ENCODE measurements around the gene SDK1.
A peak's percentile ranks its signal among the peaks of the same experiment; 100 is the strongest.
"Not testable (repeated sequence)": the region's sequence is repeated elsewhere in the genome, so short reads cannot be mapped to it uniquely, and the experiment has no call there.

Gene SDK1

DNA sequence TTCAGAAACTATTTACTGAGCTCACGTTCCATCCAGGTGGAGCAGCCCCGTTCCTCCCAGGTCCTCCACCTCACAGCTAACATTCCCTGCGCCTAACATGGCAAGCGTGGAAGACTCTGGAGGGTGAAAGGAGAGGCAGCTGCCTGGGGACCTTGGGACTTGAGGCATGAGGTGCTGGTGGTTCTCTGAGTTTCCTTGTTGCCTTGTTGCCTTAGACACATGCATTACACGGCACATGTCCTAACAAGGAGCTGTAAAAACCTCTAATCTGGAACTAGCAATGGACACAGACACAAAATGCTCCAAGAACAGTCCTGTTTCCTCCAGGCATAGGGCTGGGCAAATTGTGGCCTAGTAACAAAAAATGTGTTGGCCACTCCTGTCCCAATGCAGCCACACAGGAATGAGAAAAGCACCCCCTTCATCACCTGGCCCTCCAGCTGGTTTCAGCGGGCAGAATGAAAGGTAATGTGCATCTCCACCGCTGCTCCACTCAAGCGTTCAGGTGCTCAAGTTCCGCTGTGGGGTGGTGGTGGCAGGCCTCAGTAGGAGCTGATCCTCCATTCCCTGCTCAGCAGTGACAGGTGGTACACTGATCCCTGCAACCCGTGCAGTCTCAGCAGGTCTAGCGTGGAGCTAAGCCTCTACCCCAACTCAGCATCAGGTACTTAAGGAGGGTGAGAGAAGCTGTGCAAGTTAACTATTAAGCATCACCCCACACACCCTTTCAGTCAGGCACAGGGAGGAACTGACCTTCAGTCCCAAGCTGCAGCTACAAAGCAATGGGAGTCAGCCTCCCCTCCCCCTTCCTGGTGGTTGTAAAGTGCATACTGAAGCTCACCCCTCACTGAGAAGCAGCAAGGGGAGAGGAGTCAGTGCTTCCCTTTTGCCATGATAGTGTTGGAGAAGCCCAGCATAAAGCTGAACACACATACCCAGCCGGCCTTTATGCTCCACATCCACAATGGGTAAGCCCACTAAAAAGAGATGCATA is 382.8 kb downstream of the SDK1 start:
- DNase-seq: no peak

DNA sequence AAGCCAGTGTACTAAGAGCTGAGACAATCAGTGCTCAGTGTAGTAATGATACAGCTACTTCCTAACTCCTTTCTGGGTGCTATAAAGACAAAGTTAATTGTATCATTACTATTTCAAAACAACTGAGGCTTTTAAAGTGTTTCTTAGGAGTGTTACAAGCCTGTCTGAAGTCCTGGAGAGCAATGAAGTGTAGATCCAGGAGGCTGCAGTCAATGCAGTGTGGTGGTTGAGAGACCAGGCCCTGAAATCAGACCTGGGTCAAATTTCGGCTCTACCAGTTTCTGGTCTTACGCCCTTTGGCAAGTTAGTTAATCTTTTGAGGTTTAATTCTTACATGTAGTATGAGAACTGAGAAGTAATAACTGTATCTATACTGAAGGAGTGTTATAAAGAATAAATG is 387.0 kb downstream of the SDK1 start:
- DNase-seq: no peak

DNA sequence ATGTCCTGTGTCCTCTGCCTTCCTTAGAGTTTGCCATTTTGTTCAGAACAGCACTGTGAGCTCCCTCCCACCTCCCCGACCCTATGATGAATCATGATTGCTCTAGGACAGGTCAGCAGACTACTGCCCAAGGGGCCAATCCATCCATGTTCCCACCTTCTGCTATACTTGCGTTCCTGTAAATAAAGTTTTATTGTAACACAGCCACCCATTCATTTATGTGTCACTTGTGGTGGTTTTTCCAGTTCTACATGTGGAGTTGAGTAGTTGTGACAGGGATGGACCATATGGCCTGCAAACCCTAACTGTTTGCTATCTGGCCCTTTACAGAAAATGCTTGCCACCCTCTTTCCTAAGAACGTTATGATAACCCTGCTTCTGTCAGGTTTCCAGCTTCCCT is 387.8 kb downstream of the SDK1 start:
- no peak for DNase-seq

DNA sequence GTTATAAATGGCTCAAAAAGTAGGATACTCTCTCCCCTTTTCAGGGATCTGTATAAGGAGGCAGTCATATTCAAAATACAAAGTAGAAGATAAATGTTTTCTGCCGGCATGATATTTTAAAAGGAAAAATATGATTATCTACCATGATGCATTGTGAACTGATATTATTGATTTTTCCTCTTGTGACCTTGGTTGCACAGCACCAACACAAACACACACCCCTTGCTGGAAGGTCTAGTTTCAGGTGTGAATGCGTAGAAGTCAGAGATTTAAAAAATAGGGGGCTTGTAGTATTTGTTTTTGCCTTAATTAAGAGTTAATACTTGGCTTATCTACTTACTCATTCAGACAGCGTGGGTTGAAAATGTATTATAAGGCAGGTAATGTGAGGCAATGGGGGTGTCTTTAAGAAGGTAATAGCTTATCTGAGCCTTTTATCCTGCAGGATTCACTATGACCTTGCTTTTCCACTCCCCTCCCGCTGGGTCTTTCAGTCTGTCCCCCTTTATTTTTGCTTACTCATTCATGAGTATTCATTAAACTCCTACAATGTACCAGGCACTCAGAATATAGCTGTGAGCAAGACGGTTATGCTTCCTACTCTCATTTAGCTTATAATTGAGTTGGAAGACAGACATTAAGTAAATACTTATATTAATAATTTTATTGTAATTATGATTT is 390.6 kb downstream of the SDK1 start:
- DNase-seq: no peak

DNA sequence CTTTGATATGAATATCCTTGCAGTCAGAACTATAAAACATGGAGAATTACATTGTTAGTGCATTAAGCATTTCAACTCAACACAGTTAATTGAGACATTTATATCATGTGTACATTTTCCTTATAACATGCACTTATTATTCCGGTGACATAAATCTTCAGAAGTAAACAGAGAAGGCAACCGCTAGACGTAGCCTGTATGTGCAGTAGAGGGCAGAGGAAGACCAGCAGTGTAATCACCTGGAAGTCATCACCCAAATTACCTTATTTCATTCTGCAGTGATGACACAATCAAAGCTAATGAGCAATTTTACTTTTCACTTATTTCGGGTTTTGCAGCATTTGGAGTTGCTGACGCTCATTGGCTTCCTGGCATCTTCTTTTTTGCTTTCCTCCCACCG is 394.6 kb downstream of the SDK1 start:
- no peak for DNase-seq

DNA sequence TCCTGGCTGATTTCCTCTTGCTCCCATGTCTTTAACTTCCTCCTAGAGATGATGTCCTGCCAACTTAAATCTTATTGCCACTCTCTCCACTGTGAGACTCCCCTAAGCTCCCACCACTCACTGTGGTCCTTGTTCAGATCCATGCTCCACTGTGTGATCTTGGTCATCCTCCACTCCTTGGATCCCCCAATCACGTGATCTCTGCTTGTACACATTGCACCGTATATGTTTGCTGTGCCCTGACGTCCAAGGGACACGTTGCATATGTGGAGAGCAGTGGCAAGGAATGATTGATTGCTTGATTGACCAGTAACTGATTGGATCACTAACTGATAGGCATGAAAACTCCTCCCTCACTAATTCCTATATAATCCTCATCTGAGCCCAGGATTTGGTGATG is 395.1 kb downstream of the SDK1 start:
- no peak for DNase-seq

DNA sequence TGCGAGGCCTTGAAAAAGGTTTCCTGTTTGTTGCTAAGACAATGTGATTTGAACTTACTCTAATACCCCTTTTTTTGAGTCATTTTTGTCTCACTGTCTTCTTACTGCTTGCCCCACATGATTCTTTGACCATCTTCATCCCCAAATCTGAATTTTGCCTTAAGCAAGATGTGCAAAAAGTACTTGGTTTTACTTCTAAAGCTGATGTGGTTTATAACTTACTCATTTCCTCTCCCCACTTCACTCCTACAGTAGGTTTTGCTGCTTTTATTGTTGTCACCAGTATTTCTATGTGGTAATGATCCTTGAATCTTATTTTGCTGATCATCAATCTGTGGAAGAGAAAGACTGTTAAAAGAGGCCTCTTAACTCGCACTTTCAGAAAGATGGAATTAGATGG is 396.4 kb downstream of the SDK1 start:
- no peak for DNase-seq

DNA sequence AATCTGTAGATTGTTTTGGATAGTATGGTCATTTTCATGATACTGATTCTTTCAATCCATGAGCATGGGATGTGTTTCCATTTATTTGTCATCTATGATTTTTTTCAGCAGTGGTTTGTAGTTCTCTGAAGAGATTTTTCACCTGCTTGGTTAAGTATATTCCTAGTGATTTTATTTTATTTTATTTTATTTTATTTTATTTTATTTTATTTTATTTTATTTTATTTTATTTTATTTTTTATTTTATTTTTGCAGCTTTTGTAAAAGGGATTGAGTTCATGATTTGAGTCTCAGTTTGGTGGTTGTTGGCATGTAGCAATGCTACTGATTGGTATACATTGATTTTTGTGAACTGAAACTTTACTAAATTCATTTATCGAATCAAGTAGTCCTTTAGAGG is 404.2 kb downstream of the SDK1 start:
- DNase-seq: no peak

DNA sequence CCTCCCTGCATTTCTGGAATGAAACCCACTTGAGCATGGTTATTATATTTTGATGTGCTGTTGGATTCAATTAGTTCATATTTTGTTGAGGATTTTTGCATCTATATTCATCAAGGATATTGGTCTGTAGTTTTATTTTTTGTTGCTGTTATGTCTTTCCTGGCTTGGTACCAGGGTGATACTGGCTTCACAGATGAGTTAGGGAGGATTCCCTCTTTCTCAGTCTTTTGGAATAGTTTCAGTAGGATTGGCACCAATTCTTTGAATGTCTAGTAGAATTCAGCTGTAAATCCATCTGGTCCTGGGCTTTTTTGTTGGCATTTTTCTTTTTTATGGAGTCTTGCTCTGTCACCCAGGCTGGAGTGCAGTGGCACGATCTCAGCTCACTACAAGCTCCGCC is 405.0 kb downstream of the SDK1 start:
- not testable (repeated sequence) for DNase-seq

DNA sequence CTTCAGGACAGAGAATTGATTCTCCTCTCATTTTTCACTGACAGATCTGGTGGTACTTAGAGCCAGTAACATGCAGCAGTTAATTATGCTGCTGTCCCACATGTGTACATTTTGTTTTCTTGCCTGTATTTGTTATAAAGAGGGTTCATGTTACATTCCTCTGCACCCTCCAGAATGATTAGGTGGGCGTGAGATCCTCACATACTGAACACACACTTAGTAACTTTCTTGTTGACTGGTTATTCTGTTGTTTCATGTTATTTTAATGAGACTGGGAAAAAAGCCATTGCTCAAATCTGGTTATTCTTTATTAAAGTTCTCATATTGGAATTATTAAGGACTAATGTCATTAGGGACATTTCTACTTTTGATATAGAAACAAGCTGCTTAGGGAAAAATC is 409.1 kb downstream of the SDK1 start:
- DNase-seq: no peak

DNA sequence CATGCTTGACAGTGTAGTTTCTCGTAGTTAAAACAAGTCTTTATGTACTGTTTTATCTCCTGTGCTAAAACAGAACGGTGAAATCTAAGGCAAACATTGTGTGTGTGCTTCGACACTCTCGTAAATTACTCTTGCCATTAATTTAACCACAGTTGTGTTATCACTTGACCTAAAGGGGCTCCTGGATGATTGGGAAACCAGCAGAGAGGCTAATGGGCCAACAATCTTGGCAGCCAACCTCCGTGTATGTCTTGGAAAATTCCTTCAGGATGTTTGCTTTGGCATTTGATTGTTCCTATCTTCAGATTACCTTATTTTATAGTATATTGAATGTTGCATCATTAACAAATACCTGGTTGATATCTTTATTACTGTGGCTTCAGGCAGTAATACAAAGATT is 409.5 kb downstream of the SDK1 start:
- DNase-seq: no peak

DNA sequence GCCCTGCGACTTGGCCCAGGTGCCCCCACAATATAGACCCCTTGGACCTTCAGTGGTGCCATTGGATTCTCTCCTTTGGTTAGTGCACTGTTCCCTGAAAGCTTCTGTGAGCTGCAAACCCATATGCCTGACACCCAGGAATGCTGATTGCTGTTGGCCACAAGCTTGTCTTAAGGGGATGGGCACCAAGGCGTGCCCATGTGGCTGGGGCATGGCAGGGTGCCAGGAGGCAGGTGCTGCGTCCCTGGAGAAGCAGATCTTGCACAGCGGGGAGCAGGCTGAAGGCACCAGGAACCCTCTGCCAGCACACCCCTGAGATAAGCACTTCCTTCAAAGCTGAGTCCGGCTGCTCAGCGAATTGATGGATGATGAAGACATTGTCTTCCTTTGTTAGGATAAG is 411.8 kb downstream of the SDK1 start:
- DNase-seq: no peak

DNA sequence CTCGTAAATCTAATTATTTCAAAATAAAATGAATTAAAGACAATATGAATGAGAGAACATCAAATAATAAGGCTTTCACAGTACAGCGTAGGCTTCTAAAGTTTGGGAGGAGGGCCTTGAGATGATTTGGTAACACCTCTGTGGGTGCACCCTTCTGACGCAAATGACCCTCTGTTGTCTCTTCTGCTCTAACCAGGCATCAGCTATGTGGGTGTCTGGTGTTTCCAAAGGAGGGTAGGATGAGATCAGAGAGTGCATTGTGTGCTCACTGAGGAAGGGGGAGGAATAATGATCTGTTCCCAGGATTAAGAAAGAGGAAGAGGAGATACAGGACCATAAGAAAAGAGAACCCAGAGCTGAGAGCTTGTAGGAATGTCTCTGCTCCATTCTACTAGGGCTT is 420.4 kb downstream of the SDK1 start:
- DNase-seq: no peak

DNA sequence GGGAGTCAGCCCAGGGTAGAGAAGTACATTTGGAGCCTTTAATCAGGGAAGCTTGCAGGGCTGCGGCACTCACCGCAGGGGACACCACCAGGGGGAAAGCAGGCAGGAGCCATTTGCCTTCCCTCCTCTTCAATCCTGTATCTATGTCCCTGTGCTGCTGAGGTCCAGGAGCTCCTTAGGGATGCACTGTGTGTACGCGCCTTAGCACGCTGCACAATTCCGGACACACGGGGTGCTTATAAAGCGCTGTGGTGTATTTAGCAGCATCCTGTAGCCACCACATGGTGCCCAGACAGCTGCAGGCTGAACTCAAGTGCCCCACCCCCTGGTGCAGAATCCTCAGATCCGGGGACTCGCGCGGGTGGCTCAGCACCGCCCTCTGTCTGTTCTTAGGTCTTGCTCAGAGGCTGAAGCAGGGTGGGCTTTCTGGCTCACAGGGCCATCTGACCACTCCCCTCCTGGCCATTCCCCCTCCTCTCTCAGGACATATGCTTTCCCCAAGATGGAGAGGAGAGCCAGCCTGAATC is 421.4 kb downstream of the SDK1 start:
- peak in 1 of 2 donors; percentile 13 for DNase-seq

DNA sequence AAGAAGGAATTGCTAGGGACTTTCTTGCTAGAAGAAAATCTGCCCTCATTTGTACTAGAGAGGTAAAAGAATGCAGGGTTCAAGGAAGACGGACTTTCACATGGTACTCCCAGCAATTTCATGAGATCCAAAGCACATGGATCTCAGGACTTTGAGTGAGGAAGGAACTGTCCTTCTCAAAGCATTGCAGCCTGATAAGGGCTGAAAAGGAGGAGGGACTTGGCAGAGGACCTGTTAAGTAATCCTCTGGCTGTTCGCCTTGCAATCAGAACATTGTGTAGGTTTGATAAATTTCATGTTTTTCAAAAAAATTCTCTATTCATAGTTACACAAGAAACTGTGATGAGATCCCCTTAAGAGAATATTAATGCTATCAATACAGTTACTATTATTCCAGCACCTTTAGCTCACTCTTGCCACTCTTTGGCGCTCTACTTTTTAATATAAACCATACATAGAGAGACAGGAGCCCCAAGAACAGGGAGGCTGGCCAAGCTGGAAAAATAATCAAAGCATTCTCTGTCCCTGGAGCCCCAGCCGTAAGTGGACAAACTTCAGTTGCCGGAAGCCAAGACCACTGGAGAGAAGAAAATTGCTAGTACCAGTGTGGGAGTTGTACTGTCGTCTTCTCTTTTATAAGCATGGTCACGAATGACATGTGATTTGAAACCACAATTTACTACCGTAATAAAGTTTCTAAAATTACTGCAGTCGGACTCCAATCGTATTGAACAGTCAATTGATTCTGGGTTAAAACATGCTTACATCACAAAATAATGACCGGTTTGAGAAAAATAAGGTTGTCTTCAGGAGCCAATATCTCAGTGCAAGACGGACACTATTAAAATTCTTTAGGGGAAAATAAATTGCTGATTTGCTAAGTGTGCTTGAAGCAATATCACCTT is 424.4 kb downstream of the SDK1 start:
- DNase-seq: no peak

DNA sequence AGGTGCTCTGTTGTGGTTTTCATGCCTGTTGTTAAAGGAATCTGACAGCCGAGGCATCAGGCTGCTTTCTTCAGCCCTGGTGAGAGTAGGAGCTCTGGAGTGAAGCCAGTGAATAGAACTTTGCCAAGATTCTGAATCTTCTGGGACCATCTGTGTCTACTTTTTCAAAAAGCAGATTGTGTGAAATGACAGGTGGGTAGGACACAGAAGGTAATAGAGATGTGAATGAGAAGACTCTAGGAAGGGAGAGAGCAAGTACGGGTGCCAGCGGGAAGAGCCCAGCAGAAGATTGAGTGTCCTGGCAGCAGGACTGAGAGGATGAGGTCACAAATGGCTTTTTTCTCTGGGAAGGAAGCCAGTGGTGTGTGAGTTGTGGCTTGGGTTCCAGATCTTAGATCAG is 429.2 kb downstream of the SDK1 start:
- no peak for DNase-seq

DNA sequence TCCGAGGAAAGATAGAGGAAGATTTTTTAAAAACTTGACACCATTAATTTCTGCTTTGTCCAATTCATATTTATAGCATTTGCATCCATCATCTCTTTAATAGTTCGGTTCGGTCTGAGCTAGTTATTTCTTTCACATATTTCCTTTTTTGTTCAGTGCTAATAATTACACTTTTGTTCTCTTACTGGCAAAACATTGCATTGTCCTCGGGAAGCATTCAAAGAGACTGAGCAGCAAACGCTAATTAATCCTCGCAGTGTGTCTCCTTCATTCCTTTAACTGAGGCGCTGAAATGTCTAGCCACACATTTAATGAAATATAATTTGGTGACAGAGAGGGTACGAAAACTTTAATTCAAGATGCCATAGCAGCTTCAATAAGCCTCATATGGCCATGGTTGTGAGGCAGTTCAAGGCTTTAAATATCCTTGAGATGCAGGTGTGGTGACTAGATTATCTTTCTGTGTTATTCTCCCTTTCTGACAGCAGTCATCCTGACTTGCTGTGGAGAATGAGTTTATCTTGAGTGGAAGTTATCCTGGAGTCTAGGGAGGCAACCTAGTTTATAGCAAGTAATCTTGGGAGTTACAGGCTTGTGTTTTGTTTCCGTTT is 431.4 kb downstream of the SDK1 start:
- no peak for DNase-seq

DNA sequence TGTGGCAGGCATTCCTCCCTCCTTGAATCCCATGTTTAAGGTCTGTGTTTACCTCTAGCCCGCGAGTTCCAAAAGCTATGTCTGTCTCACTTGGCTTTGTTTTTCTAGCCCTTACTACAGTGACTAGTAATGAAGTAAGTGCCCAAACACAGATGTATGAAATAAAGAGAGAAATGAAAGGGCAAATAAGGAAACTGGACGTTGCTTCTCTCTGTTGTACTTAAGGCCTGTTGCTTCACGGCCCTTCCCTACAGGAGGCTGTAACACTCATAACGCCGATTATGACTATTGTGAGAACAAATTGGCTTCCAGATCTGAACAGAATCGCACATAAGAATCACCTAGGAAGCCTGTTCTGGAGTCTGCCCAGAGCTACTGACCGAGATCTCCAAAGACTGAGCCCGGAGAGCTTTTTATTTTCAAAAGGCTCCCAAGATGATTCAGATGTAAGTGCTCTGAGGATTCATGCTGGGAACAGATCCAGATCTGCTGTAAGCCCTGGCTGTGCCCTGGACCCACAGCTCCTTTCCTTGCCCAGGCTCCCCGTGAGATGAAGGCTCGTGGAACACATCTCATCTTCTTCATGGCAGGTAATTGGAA is 432.6 kb downstream of the SDK1 start:
- no peak for DNase-seq

DNA sequence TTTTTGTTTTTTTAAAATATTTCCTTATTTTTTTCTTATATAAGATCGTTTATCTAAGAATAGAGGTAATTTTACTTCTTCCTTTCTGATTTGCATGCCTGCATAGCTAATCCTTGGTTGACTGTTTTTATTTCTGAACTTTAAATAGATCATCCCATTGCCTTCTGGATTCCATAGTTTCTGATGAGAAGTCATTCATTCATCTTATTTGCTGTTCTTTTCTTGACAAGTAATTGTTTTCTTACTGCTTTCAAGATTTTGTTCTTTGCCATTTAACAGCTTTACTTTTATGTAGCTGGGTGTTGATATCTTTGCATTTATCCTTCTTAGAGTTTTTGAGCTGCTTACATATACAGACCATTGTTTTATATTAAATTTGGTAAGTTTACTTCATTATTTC is 437.9 kb downstream of the SDK1 start:
- DNase-seq: no peak

DNA sequence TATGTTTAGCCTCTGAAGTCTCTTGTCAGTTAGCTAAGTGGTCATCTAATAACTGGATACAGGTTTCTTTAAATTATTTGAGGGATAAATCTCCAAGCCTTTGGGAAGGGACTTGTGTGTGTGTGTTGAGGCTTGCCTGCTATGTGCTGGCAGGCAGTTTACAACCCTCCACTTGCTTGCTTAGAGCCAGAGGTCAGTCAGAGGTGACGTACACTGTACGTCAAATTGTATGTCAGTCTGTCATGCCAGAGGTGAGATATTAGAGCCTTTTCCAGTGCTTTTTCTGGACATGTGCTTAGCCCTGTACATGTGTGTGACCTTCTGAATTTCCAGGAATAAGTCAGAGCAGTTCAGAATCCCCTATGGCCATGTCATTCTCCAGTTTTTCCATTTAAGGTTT is 438.9 kb downstream of the SDK1 start:
- DNase-seq: no peak

DNA sequence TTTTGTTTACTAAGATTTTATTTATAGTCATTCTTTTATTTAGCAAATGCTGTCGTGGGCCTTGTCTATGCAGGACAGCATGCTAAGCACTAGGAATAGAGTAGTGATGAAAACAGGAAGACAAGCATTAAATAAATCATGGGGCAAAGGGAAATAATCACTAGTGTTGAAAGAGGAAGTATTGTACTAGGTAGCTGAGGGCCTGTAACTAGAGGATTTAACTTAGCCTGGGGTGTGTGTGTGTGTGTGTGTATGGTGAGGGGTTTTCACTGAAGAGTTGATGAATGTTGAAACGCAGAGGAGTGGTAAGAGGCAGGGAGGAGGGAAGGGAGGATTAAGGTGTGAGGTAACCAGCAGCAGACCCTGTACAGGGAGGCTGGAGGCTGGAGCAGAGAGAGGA is 446.4 kb downstream of the SDK1 start:
- no peak for DNase-seq

DNA sequence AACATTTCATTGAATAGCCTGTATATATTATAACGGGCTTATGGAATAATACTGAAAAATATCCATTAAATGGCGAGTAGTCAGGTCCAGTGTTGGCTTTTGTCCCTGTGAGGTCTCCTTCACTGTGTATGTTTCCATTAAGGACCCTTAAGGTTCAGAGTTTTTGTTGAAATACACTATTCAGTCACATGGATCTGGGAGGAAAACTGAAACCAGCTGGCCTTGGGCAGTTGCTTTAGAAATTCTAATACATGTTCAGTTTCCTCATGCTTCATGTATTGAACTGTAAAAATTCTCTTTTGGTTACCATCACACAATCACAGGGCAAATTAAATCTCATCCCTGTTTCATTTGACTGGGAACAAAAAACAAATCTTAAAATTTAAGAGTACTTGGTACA is 447.3 kb downstream of the SDK1 start:
- DNase-seq: no peak
